HepG2 (cell line): Measurements from ENCODE around the gene RPEL1. TPM values are rescaled to one million over a fixed set of nuclear protein-coding genes. Genes with fewer than 3 reads are reported as not detected.
A peak's percentile ranks its signal among the peaks of the same experiment; 100 is the strongest.
"Not testable (repeated sequence)": the region's sequence is repeated elsewhere in the genome, so short reads cannot be mapped to it uniquely, and the experiment has no call there.

Source experiments
- ATAC-seq: fragments of 200-7000 bp; cut with Tn5 transposase; 3 replicates; pipeline ENCODE4 v1.9.1; 2020; ENCODE audit warnings: mild to moderate bottlenecking, moderate library complexity
- BruUV-seq: library from RNA; stranded (reverse); fragments of 400-500 nt; replicated peaks from 2 replicates; lab custom pipeline; 2021; lab: Mats Ljungman, UMichigan
- CTCF ChIA-PET: fragments of 300-600 bp; formaldehyde crosslinking; extraction: SDS; loops from one replicate; lab custom pipeline; 2021; ENCODE audit warnings: low total read pairs, inconsistent platforms, low intra/inter-chr PET ratio; lab: Yijun Ruan, JAX
- POLR2A ChIA-PET: fragments of 350-600 bp; sonication (Branson Sonifier 250); formaldehyde crosslinking; loops from one replicate; lab custom pipeline; 2020; ENCODE audit warnings: antibody characterized with exemption, inconsistent platforms; lab: Yijun Ruan, JAX
- DNase-seq: peaks from one replicate; pipeline ENCODE4 v3.0.0-alpha.2; 2015; ENCODE audit warnings: low spot score
- FAIRE-seq: peaks from 3 replicates; lab custom pipeline; 2011; peaks lifted over from hg19 to GRCh38; lab: Jason Lieb, UNC
- H2AFZ ChIP-seq: one replicate; pipeline ENCODE4 v1.6.1; 2011; ENCODE audit warnings: low read length, inconsistent platforms
- H3K27ac ChIP-seq: fragments of 300-600 bp; 3 replicates; pipeline ENCODE4 v1.8.0; 2011; ENCODE audit warnings: mixed run types, mild to moderate bottlenecking, mixed read lengths, low read length, inconsistent platforms; ENCODE audit not compliant: insufficient read depth; ENCODE audit errors: extremely low read length
- H3K27me3 ChIP-seq, 2 experiments: fragments of 200-600 bp in 1 of 2; 2 replicates in 1 of 2; 3 replicates in 1 of 2; pipeline versions ENCODE4 v1.6.0 to v1.8.0; 2011; ENCODE audit warnings: low read length in 2 of 2, mild to moderate bottlenecking in 2 of 2, moderate library complexity in 2 of 2, inconsistent platforms in 1 of 2; ENCODE audit not compliant: insufficient read depth in 2 of 2, control insufficient read depth in 1 of 2
- H3K36me3 ChIP-seq, 2 experiments: fragments of 200-600 bp in 1 of 2; replicated peaks in 1 of 2; 2 replicates in 1 of 2; 3 replicates in 1 of 2; pipeline versions ENCODE4 v1.5.1 to v1.8.0; 2011; ENCODE audit warnings: low read length in 2 of 2, inconsistent platforms in 1 of 2; ENCODE audit not compliant: insufficient read depth in 2 of 2, control insufficient read depth in 1 of 2
- H3K4me1 ChIP-seq: 2 replicates; pipeline ENCODE4 v1.5.1; 2012; ENCODE audit warnings: low read length, inconsistent platforms; ENCODE audit not compliant: insufficient read depth
- H3K4me2 ChIP-seq: 2 replicates; pipeline ENCODE4 v1.6.0; 2011; ENCODE audit warnings: low read depth, low read length, inconsistent platforms
- H3K4me3 ChIP-seq, 3 experiments: fragments of 200-600 bp in 1 of 3; sonication (generic), shearing (Covaris generic) in 1 of 3; replicated peaks in 1 of 3; 2 replicates each; pipeline ENCODE4 v1.5.1; 2011 to 2016; ENCODE audit warnings: low read length in 3 of 3, inconsistent platforms in 2 of 3, low read depth in 2 of 3, mild to moderate bottlenecking in 2 of 3, control low read depth in 1 of 3, mixed read lengths in 1 of 3; ENCODE audit not compliant: insufficient read depth in 1 of 3
- H3K79me2 ChIP-seq: one replicate; pipeline ENCODE4 v1.6.1; 2011; ENCODE audit warnings: low read length, inconsistent platforms; ENCODE audit not compliant: insufficient read depth
- H3K9ac ChIP-seq: 2 replicates; pipeline ENCODE4 v1.6.0; 2011; ENCODE audit warnings: mild to moderate bottlenecking, low read depth, low read length, inconsistent platforms; ENCODE audit not compliant: insufficient read depth
- H3K9me3 ChIP-seq: 2 replicates; pipeline ENCODE4 v1.5.1; 2012; ENCODE audit warnings: mild to moderate bottlenecking, low read length
- H4K20me1 ChIP-seq: 2 replicates; pipeline ENCODE4 v1.6.0; 2011; ENCODE audit warnings: inconsistent platforms, mild to moderate bottlenecking, low read length, moderate library complexity; ENCODE audit not compliant: insufficient read depth
- ASH2L ChIP-seq: fragments of 300-600, 200-600 bp; sonication (generic); IDR thresholded peaks from 2 replicates; pipeline ENCODE4 v1.7.0; 2017; ENCODE audit warnings: low read depth, mild to moderate bottlenecking, moderate library complexity, mixed read lengths, low read length; ENCODE audit not compliant: insufficient read length
- FOXP1 ChIP-seq, 2 experiments: fragments of 450-650 bp in 1 of 2; IDR thresholded peaks; 2 replicates each; pipeline ENCODE4 v1.6.1; 2017 to 2018; ENCODE audit warnings: antibody characterized with exemption in 1 of 2
- SMARCE1 ChIP-seq: fragments of 450-650 bp; IDR thresholded peaks from 2 replicates; pipeline ENCODE4 v1.6.1; 2017; ENCODE audit warnings: borderline replicate concordance
- USF2 ChIP-seq, 2 experiments: sonication (generic) in 1 of 2; formaldehyde crosslinking in 1 of 2; IDR thresholded peaks; 2 replicates each; pipeline versions ENCODE4 v1.5.1 to v1.6.1; 2011 to 2020; ENCODE audit warnings: borderline replicate concordance in 1 of 2, low read depth in 1 of 2, low read length in 1 of 2, mild to moderate bottlenecking in 1 of 2, missing genetic modification reagents in 1 of 2, moderate library complexity in 1 of 2
- ZNF629 ChIP-seq: sonication (generic); formaldehyde crosslinking; conservative IDR thresholded peaks from 2 replicates; pipeline ENCODE4 v1.5.0; 2020; ENCODE audit warnings: missing genetic modification reagents
- WGBS: methylation state at CpG from one replicate; pipeline ENCODE4 v1.1.6; 2017; ENCODE audit warnings: low lambda C conversion rate; 5-methylcytosine and 5-hydroxymethylcytosine counted together
- in situ Hi-C: cut with HindIII; loops from 2 replicates; pipeline ENCODE4 v1.10.0; 2017; ENCODE audit warnings: low pct_unique_long_range_greater_than_20kb; ENCODE audit not compliant: extremely low pct_ligation_motif_present
- intact Hi-C: fragments of 100-400 bp; cut with micrococcal nuclease; formaldehyde crosslinking; loops from one replicate; pipeline ENCODE4 v1.10.0; 2022; ENCODE audit not compliant: unreplicated experiment
- polyA plus RNA-seq, 8 experiments: library from polyadenylated mRNA; depleted of rRNA in 3 of 8; stranded (reverse) in 7 of 8; unstranded in 1 of 8; fragments of >200 nt; fragmentation: Illumina TruSeq in 4 of 8; extraction: Trizol in 4 of 8; gene quantifications; 2 replicates each; pipeline versions ENCODE4 v1.2.1 to v1.2.3, GENCODE V29; 2011 to 2016; ENCODE audit warnings: low read depth in 4 of 8, missing spikeins in 1 of 8, mixed read lengths in 1 of 8; ENCODE audit not compliant: insufficient read depth in 1 of 8
- total RNA-seq, 5 experiments: library from RNA; depleted of rRNA; stranded (reverse); fragments of >200 nt; fragmentation: Illumina TruSeq; extraction: Trizol; gene quantifications; 2 replicates each; pipeline ENCODE4 v1.2.3, GENCODE V29; 2016; ENCODE audit warnings: low read depth in 1 of 5

RPEL1 gene
- total and polyA plus RNA-seq, 2 of the 13 experiments (the other 11 are each of a cell fraction or from before 2014, with no cell fraction given): 0.04 to 0.07 TPM

- TF ChIP-seq USF2 (IDR thresholded peaks at IDR 0.05; ENCODE audit: low read depth, low read length): no peak
- TF ChIP-seq USF2 (CRISPR knock-in tag; IDR thresholded peaks at IDR 0.05; ENCODE audit: borderline replicate concordance): no peak
- TF ChIP-seq FOXP1 (IDR thresholded peaks at IDR 0.05): no peak
- peak; percentile 15; the same call in 1 of the 2 replicates for TF ChIP-seq FOXP1 (CRISPR knock-in tag; IDR thresholded peaks at IDR 0.05)
- no peak for TF ChIP-seq SMARCE1
- TF ChIP-seq ZNF629 (CRISPR knock-in tag): no peak
Measured at GRCh38 chr10:103204353-103205255, 41.1 kb upstream of the RPEL1 start (continued).

GRCh38 chr10:103205401-103205800 lies 40.3 kb upstream of the RPEL1 start:
- intact Hi-C loops, H3K36me3 ChIP-seq: not testable (repeated sequence)
- peak; percentile 10 for TF ChIP-seq ASH2L
- TF ChIP-seq, all 625 proteins: peak for 1; not testable (repeated sequence) for 624
- H2AFZ ChIP-seq, H3K27me3 ChIP-seq, H3K4me3 ChIP-seq, DNase-seq, H4K20me1 ChIP-seq, CTCF ChIA-PET, ATAC-seq, in situ Hi-C loops, H3K9me3 ChIP-seq, FAIRE-seq, POLR2A ChIA-PET, BruUV-seq, H3K79me2 ChIP-seq: not testable (repeated sequence)
- WGBS: 65% methylated on average over 3 of the region's 4 CpGs
- H3K4me1 ChIP-seq: peaks cover 61% of the 10 kb centered on the region
- peak overlapping the region; percentile 54 for H3K4me2 ChIP-seq
- H3K27ac ChIP-seq: peak overlapping the region; percentile 76
- 0 out of 2 replicates have a peak overlapping the region, but pooled peaks have one; percentile 34 for H3K9ac ChIP-seq

- H3K4me3 ChIP-seq, intact Hi-C loops, DNase-seq, BruUV-seq, POLR2A ChIA-PET, H3K27ac ChIP-seq, H3K4me2 ChIP-seq, CTCF ChIA-PET, H2AFZ ChIP-seq, ATAC-seq, H3K9me3 ChIP-seq, H4K20me1 ChIP-seq, FAIRE-seq, H3K9ac ChIP-seq, H3K27me3 ChIP-seq, in situ Hi-C loops, H3K36me3 ChIP-seq, H3K79me2 ChIP-seq: not testable (repeated sequence)
- WGBS: 78% methylated on average over 3 of the region's 3 CpGs
- peaks cover 61% of the 10 kb centered on the region for H3K4me1 ChIP-seq
Measured at GRCh38 chr10:103206715-103207114, 39.0 kb upstream of the RPEL1 start.
